HG03521 (cell line): ENCODE measurements around the gene NRXN3.
"Not testable (repeated sequence)": the region's sequence is repeated elsewhere in the genome, so short reads cannot be mapped to it uniquely, and the experiment has no call there.

Experiments used
- ATAC-seq: cut with Tn5 transposase; IDR thresholded peaks from one replicate; pipeline ENCODE4 v1.9.1; 2021; ENCODE audit warnings: mild to moderate bottlenecking, moderate library complexity; ENCODE audit not compliant: unreplicated experiment

NRXN3 gene

DNA sequence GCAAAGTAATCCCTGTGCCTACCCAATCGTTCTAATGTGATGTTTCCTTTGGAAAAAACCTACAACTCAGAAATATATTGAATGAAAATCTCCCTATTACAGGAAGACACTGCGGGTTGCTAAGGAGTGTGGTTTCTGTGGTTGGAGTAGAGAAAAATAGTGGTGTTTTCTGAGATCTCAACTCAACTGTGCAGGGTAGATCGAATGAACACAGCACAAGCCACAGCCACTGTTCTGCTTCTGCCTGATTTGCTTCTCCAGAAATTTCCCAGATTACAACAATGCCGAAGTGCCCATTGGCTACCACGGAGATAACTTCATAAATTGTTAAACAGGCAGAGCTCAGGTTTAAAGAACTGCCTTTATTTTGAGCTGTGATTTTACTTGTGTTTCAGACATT lies 1560.8 kb downstream of the NRXN3 start:
- ATAC-seq = no peak

DNA sequence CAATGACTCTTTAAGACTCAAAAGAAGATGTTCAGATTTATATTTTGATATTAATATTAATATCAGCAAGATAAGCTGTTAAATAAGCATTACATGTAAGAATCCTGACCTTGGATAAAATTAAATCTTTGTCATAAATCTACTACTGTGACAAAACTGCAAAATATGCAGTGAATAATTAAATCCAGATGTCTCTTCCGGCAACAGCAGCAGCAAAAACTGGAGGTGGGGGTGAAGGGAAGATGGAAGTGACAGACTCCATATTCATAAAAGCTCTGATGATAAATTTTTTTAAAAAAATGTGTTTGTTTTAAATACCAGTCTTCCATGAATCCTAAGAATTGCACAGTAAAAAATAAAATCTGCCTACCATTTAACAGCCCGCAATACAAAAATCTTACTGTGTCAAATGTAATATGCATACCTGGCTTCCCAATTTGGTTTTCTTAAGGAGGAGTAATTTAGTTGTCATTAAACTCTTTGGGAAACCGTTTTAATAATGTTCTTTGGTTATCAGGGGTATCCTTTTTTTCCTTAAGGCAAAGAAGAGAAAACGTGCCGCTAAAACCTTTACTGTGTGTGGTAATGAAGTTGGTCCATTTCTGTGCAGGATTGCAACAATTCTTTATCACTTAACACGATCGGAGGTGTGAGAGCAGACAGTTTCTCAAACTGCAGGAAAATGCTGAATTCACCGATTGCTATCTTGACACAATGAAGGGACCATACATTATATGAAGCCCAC lies 1562.9 kb downstream of the NRXN3 start:
- no peak for ATAC-seq

DNA sequence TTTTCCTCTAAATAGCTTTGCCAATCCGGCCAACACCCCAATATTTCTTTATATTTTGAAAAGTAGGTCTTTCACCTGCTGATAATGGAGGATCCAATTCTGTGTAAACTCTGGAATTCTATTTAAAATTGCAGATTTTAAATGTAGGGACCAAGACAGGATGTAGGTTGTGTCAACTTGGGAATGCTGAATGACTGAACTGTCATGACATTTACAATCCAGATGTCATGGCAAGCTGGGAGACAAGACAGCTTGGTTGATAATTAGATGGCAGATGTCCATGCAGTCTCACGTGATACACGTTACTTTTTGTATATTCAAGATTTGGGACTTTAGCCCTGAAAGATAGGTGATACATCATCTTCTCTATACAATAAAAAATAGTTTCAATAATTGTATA lies 1564.0 kb downstream of the NRXN3 start:
- no peak for ATAC-seq

DNA sequence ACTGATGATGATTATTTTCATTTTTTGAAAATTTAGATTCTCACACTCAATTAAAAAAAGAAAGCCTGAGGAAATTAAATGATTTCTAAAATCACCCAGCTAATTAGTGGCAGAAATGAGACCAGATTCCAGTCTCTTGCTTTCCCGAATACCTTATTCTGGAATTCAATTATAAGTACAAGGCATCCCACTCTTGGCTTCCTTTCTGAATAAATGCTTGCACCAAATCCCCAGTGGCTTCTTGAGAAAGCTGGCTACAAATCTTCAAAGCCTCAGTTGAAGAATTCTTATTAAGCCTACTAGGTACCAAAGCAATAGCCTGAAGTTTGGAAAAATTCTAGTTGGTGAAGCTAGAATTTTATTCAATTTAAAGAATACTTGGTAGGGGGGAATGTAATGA lies 1564.5 kb downstream of the NRXN3 start:
- ATAC-seq = no peak

DNA sequence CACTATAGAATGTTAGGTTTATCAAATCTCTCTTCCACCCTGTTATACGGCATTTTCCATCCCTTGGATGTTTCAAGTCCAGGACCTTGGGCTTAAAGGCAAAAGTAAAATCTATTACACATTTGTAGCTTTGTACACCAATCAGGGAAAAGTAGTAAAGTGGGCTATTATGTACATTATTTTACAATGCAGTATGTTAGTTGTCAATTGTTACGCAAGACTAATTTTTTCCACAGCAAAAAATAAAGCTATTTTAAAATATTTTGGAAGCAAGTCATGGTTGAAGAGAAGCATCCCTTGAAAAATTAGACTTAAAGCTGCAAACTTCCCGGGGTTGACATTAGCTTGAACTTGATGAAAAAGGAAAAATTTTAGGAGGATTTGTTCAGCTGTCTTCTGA lies 1564.9 kb downstream of the NRXN3 start:
- ATAC-seq = no peak

DNA sequence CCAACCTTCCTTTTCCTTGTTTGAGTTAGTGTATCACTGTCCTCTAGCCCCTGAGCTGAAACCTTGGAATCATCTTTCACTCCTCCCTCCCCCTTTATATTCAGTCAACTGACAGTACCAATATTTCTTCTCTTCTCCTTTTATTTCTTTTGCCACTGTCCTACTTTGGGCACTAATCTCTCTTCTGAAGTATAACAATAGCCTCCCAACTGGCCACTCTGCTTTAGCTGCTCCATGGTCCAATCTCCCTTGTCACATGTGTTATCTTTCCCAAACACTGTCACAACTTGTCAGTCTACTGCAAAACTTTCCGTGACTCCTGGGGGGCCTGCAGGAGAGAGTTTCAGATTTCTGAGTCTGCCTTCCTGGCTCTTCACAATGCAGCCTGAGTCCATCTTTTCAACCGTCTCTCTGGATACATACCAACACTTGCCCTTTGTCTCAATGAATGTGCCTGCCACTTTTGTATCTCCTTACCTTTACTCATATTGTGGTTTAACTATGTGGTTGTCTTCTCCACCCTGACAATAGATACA lies 1570.0 kb downstream of the NRXN3 start:
- ATAC-seq = no peak

DNA sequence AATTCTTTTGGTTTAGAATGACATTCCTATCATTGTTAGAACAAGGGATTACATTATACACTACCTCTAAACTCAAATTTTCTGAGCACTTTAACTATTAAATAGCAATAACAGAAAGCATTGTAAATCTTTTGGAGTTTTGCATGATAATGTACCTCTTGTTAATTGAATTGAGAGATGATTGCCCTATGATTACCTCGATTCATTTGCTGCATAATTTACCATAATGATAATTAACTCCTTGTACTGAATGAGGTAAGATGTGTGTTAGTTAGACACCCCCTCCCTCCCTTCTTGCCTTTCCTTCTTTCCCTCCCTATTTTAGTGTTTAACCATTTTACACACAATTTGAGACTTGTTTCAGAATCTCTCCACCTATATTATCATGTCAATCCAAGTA lies 1572.0 kb downstream of the NRXN3 start:
- no peak for ATAC-seq

DNA sequence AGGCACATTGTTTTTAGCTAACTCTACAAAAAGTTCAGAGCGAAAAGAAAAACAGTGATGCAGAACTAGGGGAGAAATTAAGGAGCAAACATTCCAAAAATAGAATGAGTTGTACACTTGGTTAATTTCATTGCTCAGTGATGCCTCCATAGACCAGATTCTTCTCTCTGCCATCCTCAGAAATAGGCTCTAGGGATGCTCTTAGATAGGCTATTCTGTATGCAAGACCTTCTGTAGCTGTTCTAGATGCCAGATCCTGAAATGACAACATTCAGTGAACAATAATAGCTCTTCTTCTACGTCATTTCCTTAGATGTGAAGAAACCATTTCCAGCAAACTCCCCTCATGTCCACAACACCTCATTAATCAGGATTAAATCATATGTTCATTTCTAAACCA lies 1574.9 kb downstream of the NRXN3 start:
- no peak for ATAC-seq

DNA sequence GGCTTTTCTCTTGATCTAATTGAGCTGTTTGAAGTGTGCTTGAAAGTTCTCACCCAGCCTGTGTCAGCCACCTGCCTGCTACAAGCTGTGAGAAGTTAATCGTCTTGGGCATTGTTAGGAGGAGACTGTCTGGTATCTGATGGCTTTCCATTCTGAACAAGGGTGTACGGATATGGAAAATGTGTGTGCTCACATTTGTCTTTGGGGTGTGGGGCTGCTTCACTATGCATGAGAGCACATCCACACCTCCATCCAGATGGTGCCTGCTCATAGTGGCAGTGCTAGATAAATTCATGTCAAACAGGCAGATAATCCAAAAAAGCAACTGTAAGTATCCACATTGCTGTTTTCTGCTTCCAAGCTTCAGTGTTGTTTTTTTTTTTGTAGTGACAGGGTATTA lies 1578.9 kb downstream of the NRXN3 start:
- no peak for ATAC-seq

DNA sequence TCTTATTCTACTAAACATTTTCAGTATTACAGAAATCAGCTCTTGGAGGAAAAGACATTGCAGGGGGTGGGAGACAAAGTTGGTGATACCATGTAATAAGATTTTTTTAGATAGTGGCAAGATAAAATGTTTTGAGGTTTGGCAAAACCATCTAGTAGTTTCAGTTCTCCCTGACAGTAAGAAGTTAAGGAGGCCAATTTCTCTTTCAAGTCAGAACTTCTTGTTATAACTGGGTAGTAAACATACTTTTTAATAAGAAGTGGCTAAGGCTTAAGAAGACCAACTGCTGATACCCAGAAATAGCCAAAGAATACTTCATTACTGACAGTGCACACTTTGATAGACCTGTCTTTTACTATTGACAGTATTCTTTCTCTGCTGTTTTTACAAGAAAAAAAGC lies 1588.8 kb downstream of the NRXN3 start:
- no peak for ATAC-seq

DNA sequence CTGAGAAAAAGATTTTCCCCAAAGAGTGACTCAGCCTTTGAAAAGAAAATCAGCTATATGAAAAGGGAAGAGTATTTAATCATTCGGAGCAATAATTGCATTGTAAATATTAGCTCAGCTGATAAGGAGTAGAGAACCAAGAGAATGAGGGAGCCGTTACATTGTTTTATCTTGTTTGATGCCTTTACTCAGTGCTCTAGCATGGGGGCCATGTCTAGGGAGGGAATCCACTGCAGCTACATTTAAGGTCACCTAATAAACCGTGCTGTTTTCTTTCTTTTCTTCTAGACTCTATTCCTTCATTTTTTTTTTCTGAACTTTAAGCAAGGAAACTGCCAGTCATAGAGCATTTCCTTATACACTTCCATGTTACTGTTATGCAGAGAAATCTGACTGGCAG lies 1594.2 kb downstream of the NRXN3 start:
- no peak for ATAC-seq

DNA sequence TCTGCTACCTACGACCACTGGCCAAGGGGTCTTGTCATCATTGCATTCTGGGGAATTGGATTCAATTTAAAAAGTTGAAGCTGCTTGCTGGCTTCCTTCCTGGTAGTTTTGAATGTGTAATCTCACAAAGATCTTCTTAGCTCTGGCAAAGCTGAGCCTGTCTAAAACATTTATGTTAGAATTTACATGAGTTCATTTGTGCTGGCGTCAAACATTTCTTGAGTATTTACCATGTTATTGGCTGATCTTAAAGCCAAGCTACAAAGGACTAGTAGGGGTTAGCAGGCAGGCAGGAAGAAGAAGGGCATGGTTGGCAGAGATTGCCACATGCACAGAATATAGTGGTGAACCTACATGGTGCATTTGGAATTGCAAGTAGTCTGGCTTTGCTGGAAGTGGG lies 1596.3 kb downstream of the NRXN3 start:
- ATAC-seq = no peak

DNA sequence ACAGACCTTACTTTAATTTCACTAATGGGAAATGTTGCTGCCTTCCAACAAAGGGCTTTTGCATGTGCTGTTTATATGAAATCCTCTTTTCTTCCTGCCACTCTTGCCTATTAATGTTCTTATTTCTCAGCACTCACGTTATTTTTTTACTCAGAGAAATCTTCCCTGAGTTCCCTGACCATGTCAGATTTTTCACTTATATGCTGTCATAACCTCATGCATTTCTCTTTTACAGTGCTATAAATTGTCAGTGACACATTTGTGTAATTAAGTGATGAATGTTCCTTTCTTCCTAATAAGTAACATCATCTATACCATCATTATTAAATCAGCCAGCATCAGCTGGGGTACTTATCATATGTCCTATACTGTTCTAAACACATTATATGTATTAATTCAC lies 1597.1 kb downstream of the NRXN3 start:
- no peak for ATAC-seq

DNA sequence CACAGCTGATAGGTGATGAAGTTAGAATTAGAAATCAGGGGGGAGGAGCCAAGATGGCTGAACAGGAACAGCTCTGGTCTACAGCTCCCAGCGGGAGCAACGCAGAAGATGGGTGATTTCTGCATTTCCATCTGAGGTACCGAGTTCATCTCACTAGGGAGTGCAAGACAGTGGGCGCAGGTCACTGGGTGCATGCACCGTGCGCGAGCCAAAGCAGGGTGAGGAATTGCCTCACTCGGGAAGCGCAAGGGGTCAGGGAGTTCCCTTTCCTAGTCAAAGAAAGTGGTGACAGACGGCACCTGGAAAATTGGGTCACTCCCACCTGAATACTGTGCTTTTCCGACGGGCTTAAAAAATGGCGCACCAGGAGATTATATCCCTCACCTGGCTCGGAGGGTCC lies 1597.5 kb downstream of the NRXN3 start:
- not testable (repeated sequence) for ATAC-seq

DNA sequence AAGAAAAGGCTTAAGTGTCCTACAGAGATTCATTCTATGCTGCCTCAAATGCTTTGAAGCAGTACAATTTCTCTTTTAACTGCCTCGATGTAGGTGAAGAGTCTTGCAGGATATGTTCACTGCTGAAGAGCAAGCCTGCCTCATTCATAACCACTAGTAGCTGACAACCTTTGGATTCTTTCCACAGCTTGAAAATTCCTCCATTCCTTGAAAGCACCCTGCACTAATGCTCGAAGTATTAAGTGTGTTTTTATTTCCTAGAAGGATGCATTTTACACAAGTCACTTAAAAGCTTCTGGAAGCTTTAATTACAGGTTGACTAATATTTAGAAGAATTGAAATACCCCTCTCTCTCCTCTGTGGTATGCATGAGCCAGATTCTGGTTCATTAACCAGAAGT lies 1611.7 kb downstream of the NRXN3 start:
- no peak for ATAC-seq

DNA sequence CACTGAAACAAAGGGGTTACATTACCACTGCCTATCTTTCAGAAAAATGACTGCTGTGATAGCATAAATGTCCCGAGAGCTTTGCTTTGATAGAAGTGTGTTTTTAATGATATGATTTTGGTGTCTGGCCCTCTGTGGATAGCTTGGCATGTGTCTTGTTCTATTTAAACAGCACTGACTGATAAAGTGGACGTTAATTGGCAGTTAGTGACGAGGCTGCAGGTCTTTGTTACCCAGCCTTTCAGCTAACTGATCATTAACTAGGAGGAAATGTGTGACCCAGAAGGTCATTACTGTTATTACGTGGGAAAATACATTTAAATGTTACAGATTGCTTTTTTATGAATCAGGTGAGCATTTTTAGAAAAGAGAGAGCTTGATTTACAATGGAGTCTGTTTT lies 1612.9 kb downstream of the NRXN3 start:
- no peak for ATAC-seq

DNA sequence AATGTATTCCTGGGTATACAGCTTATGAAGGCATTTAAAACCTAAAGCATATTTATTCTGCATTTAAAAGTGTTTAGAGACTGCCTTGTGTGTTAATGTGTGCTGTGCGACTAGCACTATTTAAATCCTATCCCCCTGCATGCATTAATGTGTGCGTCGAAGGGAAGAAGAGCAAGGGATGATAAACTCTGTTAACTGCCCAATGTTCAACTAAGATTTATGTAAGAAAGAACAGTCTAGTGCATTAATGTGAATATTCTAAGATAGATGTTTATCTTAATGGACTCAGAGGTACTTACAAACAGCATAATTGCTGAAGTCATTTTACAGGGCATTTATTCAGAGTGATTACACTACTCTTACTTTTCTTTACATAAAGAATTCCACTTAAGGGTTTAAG lies 1616.3 kb downstream of the NRXN3 start:
- no peak for ATAC-seq

DNA sequence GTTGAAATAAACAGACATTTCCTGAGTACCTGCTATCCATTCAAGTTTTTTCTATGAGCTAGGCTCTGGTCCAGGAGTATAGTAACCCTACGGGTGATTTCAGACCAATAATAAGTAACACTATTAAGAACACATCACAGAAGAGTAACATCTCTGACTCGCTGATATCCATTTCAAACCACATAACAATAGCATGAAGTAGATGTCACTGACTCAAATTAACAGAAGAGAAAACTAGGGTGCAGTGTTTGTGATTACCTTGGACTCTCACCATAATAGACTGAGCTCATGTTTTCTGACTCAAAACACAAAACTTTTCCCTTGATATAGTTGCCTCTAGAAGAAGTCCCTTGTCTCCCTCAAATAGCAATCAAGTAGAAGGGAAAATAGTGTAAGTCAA lies 1618.2 kb downstream of the NRXN3 start:
- ATAC-seq = no peak

DNA sequence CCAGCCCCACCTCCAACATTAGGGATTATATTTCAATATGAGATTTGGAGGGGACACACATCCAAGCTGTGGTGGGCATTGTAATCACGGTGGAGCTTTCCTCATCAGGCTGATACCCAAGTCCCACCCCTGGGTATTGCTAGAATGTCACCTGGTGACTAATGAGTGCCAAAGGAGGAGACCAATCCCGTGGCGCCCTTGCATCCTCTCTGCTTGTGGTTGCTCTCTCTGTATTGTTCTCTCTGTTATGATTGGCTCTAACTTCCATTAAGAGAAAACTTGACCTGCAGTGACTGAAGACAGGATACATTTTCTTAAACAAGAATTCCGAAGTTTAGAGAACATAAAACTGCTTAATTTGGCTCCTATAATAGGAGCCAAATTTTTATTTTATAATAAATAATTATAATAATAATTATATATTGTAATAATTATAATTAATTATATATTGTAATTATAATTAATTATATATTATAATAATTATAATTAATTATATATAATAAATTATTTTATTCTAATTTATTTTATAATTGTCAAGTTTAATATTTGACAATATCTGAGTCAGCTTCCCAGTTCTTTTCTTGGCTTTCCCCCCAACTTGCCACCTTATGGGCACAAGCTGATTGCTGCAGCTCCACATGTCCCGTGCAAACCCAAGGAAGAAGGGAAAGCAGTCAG lies 1621.0 kb downstream of the NRXN3 start:
- ATAC-seq = no peak

DNA sequence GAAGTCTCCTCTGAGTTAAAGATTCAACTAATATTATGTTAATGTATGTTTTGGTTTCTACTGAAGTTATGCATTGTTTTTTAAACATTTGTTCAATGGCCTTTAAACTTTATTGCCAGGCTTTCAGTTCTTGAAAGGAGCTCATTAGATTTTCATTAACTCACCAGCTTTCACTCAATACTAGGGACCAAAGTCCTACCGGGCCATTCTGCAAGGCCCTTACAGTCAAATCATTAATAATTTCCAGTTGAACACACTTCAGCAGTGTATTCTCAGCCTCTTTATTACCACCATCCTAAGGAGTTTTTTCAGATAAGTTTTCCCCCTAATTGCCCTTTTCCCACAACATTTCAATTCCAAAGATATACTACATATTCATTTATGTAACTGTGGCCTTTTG lies 1631.9 kb downstream of the NRXN3 start:
- ATAC-seq = no peak

DNA sequence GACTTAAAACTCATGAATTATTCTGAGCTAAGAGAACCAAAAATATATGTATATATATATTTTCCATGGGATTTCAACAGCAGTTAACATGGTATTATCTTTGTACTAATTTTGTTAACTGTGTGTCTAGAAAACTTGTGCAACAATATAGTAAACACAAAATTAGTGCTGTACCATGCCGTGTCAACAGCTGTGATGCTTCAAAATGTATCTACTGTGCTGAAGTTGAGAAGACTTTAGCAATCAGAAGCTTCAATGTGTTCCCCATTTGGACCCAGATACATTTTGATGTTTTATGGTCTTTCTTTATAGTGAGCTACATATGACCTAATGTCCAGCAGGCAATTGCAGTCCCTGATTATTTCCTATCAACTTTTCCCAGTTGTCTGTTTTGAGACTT lies 1635.5 kb downstream of the NRXN3 start:
- ATAC-seq = no peak

DNA sequence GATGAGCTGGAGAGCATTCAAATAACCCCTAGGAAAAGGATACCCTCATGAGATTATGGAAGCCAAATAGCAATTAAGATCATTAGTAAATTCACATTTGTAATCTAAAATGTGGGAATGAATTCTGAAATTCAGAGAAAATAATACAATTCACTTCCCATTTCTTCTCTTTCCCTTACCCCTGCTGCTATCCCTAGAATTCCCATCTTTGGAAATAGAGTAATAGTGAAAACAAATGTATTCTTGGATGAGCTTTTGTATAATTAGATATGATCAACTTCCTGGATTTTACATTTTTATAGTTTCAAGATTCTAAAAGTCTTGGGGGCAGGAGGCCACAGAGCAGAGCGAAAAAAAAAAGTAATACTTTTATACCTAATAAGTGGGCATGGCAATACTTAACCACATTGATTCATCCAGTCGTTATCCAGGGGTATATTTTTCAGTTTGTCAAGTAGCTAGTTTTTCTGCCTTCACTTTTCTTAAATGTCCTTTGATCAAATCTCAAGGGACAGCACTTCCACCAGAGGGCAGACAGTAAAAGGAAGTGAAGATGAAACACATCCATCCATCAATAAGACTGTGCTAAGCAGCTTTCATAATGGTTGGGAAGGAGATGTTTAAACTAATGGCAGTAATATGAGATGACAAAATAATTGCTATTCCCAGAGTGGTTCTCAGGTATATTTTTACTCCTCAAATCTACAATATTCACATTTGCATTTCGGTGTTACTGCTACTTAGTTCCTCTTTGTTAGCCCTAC lies 1639.9 kb downstream of the NRXN3 start:
- ATAC-seq = no peak
